Gastroesophageal sphincter (tissue), 3 donors: ENCODE data around the gene PGA3.
"Not testable (repeated sequence)": the region's sequence is repeated elsewhere in the genome, so short reads cannot be mapped to it uniquely, and the experiment has no call there.

Source experiments
- CTCF ChIP-seq, 4 experiments: fragments of 200-600 bp in 2 of 4; fragments of 450-650 bp in 2 of 4; sonication (generic) in 1 of 4; IDR thresholded peaks; one replicate each; pipeline ENCODE4 v1.5.1; 2017 to 2019; ENCODE audit warnings: antibody characterized with exemption in 4 of 4, mild to moderate bottlenecking in 2 of 4, moderate library complexity in 2 of 4
- EP300 ChIP-seq: sonication (generic); formaldehyde crosslinking; IDR thresholded peaks from one replicate; pipeline ENCODE4 v1.6.1; 2017; ENCODE audit warnings: antibody characterized with exemption, mild to moderate bottlenecking
- POLR2A ChIP-seq, 2 donors: fragments of 450-650 bp; IDR thresholded peaks; one replicate each; pipeline ENCODE4 v1.6.1; 2017; ENCODE audit warnings: antibody characterized with exemption in 2 of 2, mild to moderate bottlenecking in 2 of 2, moderate library complexity in 1 of 2
- POLR2AphosphoS5 ChIP-seq: sonication (generic); formaldehyde crosslinking; IDR thresholded peaks from one replicate; pipeline ENCODE4 v1.6.1; 2017; ENCODE audit warnings: antibody characterized with exemption

GRCh38 chr11:61231585-61231984 lies 28.3 kb downstream of the PGA3 start:
- TF ChIP-seq CTCF (IDR thresholded peaks at IDR 0.05); POLR2AphosphoS5; POLR2A (IDR thresholded peaks at IDR 0.05); EP300: not testable (repeated sequence)
